Psoas muscle (tissue), 8 donors: ENCODE measurements around the gene KIAA0513. TPM values are rescaled to one million over a fixed set of nuclear protein-coding genes. Genes with fewer than 3 reads are reported as not detected.

Experiments
- ATAC-seq, 4 donors: fragments of 200-7000 bp; cut with Tn5 transposase; one replicate each; pipeline ENCODE4 v1.9.1; 2020; ENCODE audit warnings: moderate library complexity in 3 of 4, mild to moderate bottlenecking in 2 of 4
- DNase-seq, 2 donors: peaks; one replicate each; pipeline ENCODE4 v3.0.0-alpha.2; 2020
- H3K27ac ChIP-seq: fragments of 200-600 bp; one replicate; pipeline ENCODE4 v1.8.0; 2022
- H3K27me3 ChIP-seq, 3 donors: fragments of 200-600 bp in 1 of 3; one replicate each; pipeline versions ENCODE4 v1.6.1 to v1.8.0; 2013 to 2022; ENCODE audit warnings: low read length in 2 of 3, mild to moderate bottlenecking in 2 of 3, moderate library complexity in 1 of 3; ENCODE audit not compliant: insufficient read depth in 3 of 3
- H3K36me3 ChIP-seq, 2 donors: fragments of 200-600 bp in 1 of 2; one replicate each; pipeline versions ENCODE4 v1.6.1 to v1.8.0; 2013 to 2022; ENCODE audit warnings: low read depth in 1 of 2, mild to moderate bottlenecking in 1 of 2, moderate library complexity in 1 of 2; ENCODE audit not compliant: insufficient read depth in 1 of 2
- H3K4me1 ChIP-seq: fragments of 200-600 bp; one replicate; pipeline ENCODE4 v1.8.0; 2022
- H3K4me3 ChIP-seq: fragments of 200-600 bp; one replicate; pipeline ENCODE4 v1.8.0; 2022; ENCODE audit warnings: mild to moderate bottlenecking
- H3K9me3 ChIP-seq: fragments of 200-600 bp; one replicate; pipeline ENCODE4 v1.8.0; 2022
- WGBS, 3 donors: extraction: QIAGEN DNeasy Blood & Tissue Kit; methylation state at CpG; one replicate each; pipeline versions ENCODE4 v1.1.6 to v1.1.7; 2013; 5-methylcytosine and 5-hydroxymethylcytosine counted together
- intact Hi-C, 2 donors: fragments of 100-400 bp; cut with DNase I; formaldehyde crosslinking; loops; one replicate each; pipeline versions ENCODE4 v1.11.0 to v1.14.2; 2022
- long read RNA-seq, 2 donors: library from polyadenylated mRNA; unstranded; transcript quantifications; one replicate each; pipeline ENCODE4 v2.0.0, GENCODE V29; 2021
- polyA plus RNA-seq, 3 donors: library from polyadenylated mRNA; stranded (reverse); fragments of 200-250 nt; gene quantifications; one replicate each; pipeline ENCODE4 v1.2.3, GENCODE V29; 2013
- total RNA-seq, 4 donors: library from RNA; stranded (reverse); fragmentation: NEBNext Ultra II Directional in 2 of 4; extraction: Animal tissue kit (Norgen Biotek cat#: 25700) in 2 of 4; gene quantifications; one replicate each; pipeline versions ENCODE4 v1.2.1 to v1.2.4, GENCODE V29; 2021 to 2023
- TF ChIP-seq, protein P1 (sequence below): fragments of 200-600 bp; IDR thresholded peaks from one replicate; pipeline ENCODE4 v1.8.0; 2022; ENCODE audit warnings: antibody characterized with exemption
- donor health status: healthy with polysubstance abuse.
- donor health status: DM: no; HTN: no; CAD: no; lungs with moderate emphysema.
- donor health status: Bipolar disorder and iron deficiency.
- donor health status: healthy.
- donor health status: DM: yes; HTN: yes; CAD: no.
- donor health status: DM: no; HTN: no; CAD: no.
- donor health status: DM: no; HTN: no; CAD: no.
- donor health status: DM: yes; HTN: yes; CAD: no.

KIAA0513 gene, protein sequence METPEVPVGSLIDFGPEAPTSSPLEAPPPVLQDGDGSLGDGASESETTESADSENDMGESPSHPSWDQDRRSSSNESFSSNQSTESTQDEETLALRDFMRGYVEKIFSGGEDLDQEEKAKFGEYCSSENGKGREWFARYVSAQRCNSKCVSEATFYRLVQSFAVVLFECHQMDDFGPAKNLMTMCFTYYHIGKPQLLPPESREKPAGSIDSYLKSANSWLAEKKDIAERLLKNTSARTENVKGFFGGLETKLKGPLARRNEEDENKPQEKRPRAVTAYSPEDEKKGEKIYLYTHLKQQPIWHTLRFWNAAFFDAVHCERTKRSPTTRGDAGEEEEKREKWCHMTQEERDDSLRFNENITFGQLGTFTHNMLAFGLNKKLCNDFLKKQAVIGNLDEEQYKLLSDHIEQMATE
- total RNA-seq (10 to 100 TPM in 3 of 4 donors, 1 to 10 TPM in 1; 8.7 to 14.3 (median 13.3) TPM), polyA plus RNA-seq (10 to 100 TPM in 1 of 3 donors, 1 to 10 TPM in 2; 3.6 to 18.2 (median 3.9) TPM)
- long read RNA-seq, donor 1, partial matches to known transcripts: 0 of 4 reads
- long read RNA-seq, donor 1, other reads (novel, unspliced or antisense): 4 of 4 reads
- long read RNA-seq, donor 2, full-length matches to known transcripts: 3 of 14 reads
- long read RNA-seq, donor 2, partial matches to known transcripts: 2 of 14 reads
- long read RNA-seq, donor 2, other reads (novel, unspliced or antisense): 9 of 14 reads

DNA sequence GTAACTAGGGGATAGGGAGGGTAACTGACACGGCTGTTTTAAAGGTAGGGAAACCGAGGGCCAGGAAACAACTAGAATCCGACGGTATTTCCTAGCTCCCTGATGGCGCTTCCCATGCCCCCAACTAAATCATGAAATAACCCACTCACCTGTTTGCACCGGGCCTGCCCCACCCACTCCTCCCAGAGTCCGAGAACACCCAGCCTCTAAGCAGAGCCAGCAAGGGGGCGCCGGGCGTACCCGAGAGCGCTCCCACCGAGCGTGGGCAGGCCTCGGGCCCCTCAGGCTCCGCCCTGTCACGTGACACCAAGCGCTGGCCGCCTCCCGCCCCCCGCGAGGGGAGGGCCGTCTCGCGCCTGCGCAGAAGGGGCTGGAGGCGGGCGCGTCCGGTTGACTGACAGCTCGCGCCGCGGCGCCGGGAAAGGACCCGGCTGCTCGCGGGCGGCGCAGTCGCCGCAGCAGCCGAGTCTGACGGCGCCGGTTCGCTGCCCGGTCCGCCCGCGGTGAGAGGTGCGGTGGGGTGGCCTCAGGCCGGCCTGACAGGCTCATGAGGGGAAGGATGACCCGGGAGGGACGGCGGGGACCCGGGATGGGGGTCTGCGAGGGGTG lies at the start of gene KIAA0513:
KIAA0513 (plus strand) TSS at position 447 of the 609 bp plus-strand sequence. CDS start 39,277 bp downstream, outside the sequence.
- no peaks in the 10 kb centered on the region for H3K9me3 ChIP-seq
- TF ChIP-seq, protein P1, sequence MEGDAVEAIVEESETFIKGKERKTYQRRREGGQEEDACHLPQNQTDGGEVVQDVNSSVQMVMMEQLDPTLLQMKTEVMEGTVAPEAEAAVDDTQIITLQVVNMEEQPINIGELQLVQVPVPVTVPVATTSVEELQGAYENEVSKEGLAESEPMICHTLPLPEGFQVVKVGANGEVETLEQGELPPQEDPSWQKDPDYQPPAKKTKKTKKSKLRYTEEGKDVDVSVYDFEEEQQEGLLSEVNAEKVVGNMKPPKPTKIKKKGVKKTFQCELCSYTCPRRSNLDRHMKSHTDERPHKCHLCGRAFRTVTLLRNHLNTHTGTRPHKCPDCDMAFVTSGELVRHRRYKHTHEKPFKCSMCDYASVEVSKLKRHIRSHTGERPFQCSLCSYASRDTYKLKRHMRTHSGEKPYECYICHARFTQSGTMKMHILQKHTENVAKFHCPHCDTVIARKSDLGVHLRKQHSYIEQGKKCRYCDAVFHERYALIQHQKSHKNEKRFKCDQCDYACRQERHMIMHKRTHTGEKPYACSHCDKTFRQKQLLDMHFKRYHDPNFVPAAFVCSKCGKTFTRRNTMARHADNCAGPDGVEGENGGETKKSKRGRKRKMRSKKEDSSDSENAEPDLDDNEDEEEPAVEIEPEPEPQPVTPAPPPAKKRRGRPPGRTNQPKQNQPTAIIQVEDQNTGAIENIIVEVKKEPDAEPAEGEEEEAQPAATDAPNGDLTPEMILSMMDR: peak; percentile 11
- ATAC-seq (peak; percentile 90 to 93 (median 92)), DNase-seq (peak; percentile 94 to 97)
- peaks cover 0 to 5% of the 10 kb centered on the region in 2 donors for H3K36me3 ChIP-seq
- intact Hi-C loops: loop anchor here in 1 of 2 donors (5.0 kb wide), 1 partner anchor 45 kb away; no protein-coding TSS in a partner anchor
- no peaks in the 10 kb centered on the region for H3K27me3 ChIP-seq
- peak within 1 kb of the TSS; percentile 87 for H3K27ac ChIP-seq
- H3K4me3 ChIP-seq: peak within 1 kb of the TSS; percentile 80
- H3K4me1 ChIP-seq: peaks cover 22% of the 10 kb centered on the region
- WGBS, 3 donors: 0% methylated on average over 31 to 59 of the region's 59 CpGs

DNA sequence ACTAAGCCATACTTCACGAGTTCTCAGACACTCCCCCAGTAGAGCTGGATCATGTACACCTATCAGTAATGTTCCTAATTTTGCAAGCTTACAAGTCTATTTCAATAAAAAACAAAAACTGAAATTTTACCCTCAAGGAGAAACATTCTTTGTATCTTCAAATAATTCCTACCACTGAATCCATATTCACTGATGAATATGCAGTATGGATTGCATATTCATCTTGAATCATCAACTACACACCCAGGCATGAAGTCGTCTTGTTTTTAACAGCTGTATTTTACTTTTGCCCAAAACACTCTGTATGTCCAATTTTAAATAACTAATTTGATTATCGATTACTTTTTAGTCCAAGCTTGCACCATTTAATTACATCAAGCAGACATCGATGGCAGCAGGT lies 48.1 kb upstream of the KIAA0513 start:
- DNase-seq (no peak), ATAC-seq (no peak)
- 84 to 90% (median 86%) methylated on average over 4 of the region's 4 CpGs for WGBS, 3 donors
- Histone ChIP-seq H3K4me1 (peaks cover 26% of the 10 kb centered on the region), H3K27me3 (no peaks in the 10 kb centered on the region), H3K4me3 (no peak overlapping the region), H3K36me3 (peaks cover 0 to 71% of the 10 kb centered on the region in 2 donors), H3K27ac (no peak overlapping the region), H3K9me3 (no peaks in the 10 kb centered on the region)
- TF ChIP-seq, protein P1: no peak
- intact Hi-C loops: no loop called here

DNA sequence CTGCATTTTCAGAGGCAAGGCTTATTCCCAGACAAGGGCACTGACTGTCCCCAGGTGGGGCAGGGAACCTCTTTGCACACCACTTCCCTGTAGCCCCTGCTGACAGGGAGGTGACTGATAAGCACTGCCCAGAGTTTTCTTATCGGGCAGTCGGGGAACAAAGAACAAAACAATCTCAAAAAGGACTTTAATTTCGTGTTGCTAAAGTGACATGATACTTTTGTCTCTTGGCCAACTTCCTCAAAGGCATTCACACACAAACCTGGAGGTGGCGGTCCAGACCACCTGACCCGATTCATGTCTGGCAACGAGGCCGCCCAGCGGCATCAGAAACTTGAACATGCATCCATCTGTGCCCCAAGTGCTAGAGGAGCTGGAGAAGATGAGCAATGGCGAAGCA lies 45.2 kb upstream of the KIAA0513 start:
- Histone ChIP-seq H3K27ac (peak overlapping the region; percentile 86), H3K36me3 (peaks cover 0 to 57% of the 10 kb centered on the region in 2 donors)
- 20 to 55% (median 34%) methylated on average over 9 of the region's 9 CpGs for WGBS, 3 donors

More for the DNA sequence above, 45.2 kb upstream of the KIAA0513 start:
- DNase-seq: peak; percentile 48 to 80
- Histone ChIP-seq H3K27me3 (no peaks in the 10 kb centered on the region), H3K9me3 (no peaks in the 10 kb centered on the region), H3K4me3 (no peak overlapping the region), H3K4me1 (peaks cover 50% of the 10 kb centered on the region)
- TF ChIP-seq, protein P1: peak; percentile 42
- peak; percentile 46 to 64 (median 55) for ATAC-seq
- intact Hi-C loops: loop anchor here (2.0 to 10.0 kb wide), 2 partner anchors 100 to 102 kb away; no protein-coding TSS in a partner anchor
